ENCODE results near the gene ODAD4. TPM values are rescaled to one million over a fixed set of nuclear protein-coding genes. Genes with fewer than 3 reads are reported as not detected.
A peak's percentile ranks its signal among the peaks of the same experiment; 100 is the strongest.

The ODAD4 gene
- total RNA-seq, 1 donor from 2014 or later = 0.89 TPM

DNA sequence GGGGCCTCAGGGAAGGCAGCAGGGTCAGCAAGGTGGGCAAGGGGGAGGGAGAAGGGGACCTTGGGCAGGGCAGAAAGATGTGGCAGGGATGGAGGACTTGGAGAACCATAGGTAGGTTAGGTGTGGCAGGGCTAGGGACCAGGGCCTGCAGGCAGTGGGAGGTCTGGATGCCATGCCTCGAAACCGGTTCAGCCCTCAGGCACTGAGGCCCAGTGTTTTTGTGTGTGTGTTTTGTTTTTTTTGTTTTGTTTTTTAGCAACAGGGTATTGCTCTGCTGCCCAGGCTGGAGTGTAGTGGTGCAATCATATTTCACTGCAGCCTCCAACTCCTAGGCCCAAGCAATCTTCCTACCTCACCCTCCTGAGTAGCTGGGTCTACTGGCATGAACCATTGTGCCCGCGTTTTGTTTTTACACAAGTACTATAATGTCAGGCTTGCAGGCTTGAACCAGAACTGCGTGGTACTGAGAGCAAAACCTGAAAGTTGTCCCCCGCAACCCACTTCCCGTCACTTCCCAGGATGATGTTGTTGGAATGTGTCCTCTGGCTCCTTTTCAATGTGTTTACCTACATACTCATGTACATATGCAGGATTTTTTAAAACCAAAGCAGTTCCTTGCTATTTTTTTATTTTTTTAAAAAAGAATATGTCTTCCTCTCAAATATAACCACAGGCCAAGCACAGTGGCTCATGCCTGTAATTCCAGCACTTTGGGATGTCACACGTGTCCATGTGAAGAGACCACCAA lies 12.4 kb downstream of the ODAD4 start:
- no peak for DNase-seq

DNA sequence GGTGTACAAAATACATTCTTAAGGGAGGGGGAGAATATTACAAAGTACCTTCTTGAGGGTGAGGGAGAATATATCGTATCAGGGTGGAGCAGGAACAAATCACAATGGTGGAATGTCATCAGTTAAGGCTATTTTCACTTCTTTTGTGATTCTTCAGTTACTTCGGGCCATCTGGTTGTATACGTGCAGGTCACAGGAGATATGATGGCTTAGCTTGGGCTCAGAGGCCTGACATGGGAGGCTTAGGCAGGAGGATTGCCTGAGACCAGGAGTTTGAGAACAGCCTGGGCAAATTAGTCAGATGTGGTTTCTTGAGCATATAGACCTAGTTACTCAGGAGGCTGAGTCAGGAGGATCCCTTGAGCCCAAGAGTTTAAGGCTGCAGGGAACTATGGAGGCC lies 13.1 kb downstream of the ODAD4 start:
- no peak for DNase-seq

DNA sequence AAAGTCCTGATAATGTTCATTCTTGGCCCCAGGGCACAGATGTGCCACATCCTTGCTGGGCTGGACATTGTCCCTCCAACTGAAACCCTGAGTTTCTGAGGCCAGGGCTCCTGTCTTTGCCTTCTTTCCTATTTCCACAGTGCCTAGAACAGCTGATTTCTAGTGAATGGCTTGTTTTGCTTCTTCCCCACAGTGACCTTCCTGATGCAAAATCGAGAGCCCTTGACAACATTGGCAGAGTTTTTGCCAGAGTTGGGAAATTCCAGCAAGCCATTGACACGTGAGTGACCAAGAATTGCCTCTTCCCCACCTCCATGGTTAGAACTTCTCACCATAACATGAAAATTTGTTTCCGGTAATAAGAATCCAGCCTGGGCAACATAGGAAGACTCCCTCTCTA lies 14.5 kb downstream of the ODAD4 start:
- DNase-seq = no peak

DNA sequence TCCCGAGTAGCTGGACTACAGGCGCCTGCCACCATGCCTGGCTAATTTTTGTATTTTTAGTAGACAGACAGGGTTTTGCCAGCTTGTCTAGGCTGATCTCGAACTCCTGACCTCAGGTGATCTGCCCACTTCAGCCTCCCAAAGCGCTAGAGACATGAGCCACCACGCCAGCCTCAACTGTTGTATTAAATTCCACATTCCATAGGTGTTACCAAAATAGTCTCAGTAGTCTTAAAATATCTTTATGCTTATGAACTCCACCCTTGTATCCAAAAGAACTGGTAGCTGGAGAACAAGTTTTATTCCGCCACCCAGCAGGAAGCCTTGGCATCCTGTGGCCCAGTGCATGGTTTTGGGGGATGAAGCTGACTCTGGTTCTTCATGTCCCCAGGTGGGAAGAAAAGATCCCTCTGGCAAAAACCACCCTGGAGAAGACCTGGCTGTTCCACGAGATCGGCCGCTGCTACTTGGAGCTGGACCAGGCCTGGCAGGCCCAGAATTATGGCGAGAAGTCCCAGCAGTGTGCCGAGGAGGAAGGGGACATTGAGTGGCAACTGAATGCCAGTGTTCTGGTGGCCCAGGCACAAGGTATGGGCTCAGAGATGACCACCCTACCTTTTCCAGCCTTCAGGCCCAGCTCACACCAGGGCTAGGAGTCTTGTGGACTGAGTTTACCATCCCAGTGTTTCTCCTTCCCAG lies 18.5 kb downstream of the ODAD4 start:
- no peak for DNase-seq

DNA sequence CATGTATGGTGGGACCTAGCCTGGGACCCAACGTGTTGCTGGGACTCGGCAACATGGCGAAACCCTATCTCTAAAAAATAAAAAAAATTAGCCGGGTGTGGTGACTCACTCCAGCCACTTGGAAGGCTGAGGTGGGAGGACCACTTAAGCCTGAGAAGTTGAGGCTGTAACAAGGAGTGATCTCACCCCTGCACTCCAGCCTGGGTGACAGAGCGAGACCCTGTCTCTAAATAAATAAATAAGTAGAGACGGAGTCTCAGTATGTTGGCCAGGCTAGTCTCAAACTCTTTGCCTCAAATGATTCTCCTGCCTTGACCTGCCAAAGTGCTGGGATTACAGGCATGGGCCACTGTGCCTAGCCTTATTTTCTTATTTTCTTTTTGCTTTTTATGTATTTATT lies 26.1 kb downstream of the ODAD4 start:
- DNase-seq = no peak

DNA sequence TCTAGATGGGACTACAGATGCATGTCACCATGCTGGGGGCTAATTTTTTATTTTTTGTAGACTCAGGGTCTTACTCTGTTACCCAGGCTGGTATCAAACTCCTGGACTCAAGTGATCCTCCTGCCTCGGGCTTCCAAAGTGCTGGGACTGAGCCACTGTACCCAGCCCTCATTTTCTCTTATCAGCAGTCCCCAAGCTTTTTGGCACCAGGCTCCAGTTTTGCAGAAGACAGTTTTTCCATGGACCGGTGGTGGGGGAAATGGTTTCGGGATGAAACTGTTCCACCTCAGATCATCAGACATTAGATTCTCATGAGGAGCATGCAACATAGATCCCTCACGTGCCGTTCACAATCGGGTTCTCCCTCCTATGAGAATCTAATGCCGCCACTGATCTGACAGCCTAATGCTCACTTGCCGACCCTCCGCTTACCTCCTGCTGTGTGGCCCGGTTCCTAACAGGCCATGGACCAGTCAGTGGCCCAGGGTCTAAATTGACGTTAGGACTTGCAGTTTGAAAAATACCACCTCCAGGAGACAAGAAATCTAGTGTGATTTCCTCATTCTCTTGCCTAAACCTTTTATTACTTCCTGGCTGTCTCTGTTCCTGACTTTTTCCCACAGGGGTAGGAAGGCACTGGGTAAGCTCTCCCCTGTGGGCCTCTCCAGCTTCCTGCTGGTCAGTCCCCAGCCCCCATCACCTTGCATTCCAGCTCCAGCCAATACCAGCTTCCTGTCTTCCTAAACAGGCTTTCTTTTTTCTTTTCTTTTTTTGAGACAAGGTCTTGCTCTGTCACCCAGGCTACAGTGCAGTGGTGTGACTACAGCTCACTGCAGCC lies 26.8 kb downstream of the ODAD4 start:
- no peak for DNase-seq

DNA sequence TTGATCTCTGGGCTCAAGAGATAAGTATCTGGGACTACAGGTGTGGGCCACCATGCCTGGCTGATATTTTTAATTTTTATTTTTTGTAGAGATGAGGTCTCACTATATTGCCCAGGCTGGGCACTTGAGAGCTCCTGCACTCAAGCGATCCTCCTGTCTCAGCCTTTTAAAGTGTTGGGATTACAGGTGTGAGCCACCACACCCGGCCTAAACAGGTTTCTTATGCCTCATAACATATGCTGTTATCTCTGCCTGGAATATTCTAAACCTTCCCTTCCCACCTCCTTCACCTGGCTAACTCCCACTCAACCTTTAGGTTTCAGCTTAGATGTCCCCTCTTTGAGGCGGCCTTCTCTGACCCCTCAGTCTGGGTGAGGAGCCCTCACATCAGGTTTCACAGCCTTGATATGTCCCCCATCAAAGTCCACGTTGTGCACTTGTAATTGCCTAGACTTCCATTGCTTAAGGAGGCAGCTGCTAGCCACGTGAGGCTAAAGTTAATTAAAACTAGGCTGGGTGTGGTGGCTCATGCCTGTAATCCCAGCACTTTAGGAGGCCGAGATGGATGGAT lies 27.5 kb downstream of the ODAD4 start:
- DNase-seq = no peak

DNA sequence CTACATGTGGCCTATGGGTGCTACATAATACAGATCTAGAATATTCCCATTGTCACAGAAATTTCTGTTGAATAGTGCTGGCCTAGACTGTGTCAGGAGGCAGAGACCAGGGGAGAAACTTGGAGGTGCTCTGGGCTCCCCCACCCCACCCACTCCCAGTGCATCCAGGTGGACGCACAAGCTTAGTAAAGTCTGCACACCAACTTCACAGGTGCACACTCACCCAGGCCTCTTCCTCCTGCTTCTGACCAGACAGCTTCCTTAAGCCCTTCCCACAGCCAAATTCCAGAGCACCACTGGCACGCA lies 28.6 kb downstream of the ODAD4 start:
- DNase-seq = no peak

DNA sequence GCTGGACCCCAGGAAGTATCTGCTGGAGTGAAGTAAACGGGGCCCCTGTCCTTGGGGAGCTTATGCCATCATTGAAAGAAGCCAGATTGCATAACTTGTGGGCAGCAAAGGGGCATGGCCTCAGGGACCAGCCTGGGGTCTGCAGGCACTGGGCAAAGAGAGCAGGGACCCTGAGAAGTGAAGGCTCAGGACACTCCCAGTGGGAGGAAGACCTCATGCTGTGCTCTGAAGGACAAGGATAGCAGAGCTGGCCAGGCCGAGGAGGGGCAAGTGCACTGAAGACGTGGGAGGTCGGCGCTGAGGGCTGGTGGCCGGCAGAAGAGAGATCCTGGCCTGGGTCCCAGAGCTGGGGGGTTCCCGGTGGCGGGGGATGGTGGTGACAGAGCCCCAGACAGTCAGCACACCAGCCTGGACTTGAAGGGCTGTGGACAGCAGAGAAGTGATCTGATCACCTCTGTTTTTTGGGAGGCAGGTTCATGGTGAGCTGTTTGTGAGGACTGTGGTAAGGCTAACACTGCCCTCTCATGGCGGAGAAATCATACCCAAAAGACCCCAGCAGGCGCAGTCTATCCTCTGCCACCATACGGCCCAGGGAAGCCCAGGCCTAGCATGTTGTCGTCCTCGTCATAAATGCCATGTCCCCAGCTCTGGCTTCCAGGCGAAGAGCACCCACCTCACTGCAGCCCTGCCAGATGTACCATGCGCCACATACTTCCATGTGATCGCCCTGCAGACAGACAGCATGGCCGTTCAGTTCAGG lies 29.1 kb downstream of the ODAD4 start:
- no peak for DNase-seq

DNA sequence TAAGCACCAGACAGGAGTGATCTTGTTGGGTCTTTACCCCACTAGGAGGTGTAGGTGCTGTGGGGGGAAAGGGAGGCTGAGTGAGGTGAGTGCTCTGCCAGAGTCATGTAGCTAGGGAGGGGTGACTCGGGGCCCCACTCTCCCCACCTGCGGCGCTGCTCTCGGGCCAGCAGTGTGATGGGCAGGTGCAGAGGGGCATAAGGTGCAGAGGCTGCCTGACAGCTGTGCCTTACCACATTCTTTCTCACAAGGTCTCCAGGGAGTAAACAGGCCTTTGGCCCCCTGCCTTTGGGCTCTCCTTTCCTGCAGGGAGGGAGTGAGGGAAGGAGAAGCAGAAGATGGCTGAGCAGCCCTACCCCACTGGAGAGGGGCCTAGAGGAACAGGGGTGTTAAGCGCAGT lies 31.7 kb downstream of the ODAD4 start:
- DNase-seq = no peak

DNA sequence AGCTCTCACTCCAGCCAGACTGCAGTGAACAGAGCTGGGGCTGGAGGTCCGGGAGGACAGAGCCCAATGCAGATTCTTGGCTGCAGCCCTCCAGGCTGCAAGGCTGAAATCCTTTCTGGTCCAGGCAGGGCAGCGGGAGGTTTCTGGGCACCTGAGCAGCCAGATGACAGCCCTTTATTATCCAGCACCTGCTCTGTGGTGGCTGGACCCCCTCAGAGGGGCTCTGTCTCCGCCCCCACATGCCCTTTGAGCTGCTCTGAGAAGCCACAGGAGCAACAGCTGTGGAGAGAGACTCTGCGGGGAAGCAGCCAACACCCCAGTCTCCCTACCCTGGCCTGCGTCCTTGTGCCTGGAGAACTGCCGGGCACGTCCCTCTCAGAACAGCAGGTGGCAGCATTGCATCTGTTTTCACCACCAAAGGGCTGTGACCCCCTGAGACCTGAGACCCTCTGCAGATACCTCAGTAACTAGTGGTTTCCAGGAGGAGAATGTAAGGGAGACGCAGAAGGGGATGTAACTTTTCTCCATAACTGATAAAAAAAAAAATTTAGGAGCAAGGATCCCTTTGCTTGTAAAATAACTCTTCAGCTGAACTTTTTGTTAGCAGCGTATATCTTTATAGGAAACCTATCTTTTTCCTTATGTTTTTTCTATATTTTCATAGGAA lies 32.5 kb downstream of the ODAD4 start:
- DNase-seq = peak; percentile 36

DNA sequence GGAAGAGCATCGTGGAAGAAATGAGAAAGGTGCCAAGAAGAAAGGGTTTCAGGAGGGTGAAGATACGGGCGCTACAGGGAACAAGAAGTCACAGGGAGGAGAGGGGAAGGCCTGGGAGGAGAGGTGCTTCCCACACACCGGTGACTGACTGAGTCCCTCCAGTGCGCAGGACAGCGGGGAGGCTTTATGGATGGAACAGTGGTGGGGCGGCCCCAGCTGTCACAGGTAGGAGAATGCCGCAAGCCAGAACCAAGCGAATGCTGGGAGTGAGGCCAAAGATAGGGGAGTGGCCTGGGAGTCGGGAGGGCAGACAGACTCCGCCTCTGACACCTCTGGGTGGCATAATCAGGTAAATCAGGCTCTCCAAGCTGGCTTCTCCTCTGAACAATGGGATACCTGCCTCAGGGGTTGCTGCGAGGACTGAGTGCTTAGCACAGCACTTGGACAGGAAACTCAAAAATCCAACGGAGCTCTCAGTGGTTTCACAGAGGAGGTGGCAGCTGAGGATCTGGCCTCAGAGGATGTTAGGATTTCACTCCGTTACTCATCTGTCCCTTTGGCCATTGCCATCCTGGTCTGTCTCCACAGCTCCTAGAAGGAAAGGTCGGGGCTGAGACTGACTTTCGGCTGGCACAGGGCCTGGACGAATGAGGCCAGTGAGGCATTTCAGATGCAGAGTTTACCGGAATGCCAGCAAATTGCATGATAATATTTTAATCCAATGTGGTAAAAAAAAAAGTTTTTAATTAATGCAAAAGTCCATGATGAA lies 35.5 kb downstream of the ODAD4 start:
- DNase-seq = no peak

DNA sequence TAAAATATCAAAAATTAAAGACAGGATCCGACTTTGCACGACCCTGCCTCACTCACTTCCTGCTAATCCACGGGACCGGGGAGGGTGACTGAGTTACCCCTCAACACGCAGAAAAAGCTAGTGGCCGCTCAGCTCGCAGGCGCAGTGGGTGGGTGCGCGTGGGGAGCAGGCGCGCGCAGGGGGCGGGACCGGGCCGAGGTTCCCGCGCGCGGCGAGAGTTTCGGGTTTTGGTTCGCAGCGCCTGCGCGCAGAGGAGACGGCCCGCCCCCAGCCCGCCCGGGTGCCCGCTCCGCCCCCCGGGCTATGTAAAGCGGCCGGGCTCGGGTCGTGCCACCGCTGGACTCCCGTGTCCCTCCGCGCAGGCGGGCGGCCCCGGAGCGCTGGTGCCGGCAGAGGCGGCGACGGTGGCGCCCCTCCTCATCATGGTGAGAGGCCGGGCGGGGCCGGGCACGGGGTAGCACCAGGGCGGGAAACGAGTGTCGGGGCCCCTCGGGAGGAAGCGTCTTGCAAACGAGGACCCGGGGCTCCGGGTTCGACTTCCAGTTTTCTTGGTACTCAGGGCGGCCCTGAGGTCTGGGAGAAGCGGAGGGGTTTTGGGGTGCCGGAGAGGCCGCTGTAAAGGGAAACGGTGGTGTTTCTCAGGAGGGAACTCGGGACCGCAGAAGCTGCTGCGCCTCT lies 36.2 kb downstream of the ODAD4 start, which contains the start of gene CNP:
Gene CNP (plus strand): TSS at position 333 of the 678 bp plus-strand sequence. CDS start 90 bp downstream, at position 423.
- peak; percentile 74 for DNase-seq

DNA sequence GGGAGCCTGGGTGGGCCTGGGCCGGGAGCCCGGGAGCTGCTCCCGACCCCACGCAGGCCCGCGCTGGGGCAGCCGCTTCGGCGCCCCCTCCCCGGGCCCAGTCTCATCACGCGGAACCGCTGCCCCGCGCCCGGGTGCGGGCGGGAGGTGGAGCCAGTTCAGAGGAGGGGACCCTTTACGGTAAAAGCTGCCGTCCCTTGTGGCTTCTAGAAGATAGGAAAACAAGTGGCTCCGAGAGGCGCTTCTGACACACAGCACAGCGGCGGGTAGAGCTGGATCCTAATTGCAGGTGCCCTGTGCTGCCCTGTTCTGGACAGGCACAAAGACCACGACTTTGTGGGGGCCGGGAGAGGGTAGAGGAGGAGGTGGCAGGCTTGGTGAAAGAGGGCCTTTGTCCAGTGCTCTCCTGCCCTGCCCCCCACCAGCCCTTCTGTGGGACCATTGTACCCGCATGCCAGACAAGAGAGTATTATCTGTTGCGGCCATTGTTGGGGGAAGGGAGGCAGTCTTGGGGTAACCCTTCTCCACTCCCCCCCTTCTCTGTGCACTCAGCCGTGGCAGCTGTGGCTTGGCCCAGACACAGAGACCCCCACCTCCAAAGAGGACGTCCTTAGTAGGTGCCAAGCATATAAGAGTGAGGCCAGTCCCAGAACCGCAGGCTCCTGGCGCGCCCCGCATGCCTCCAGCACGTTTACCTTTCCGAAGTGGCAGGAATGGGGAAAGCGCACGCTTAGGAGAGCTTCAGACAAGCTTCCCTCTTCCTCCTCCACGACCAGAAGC lies 36.9 kb downstream of the ODAD4 start:
- DNase-seq = no peak

DNA sequence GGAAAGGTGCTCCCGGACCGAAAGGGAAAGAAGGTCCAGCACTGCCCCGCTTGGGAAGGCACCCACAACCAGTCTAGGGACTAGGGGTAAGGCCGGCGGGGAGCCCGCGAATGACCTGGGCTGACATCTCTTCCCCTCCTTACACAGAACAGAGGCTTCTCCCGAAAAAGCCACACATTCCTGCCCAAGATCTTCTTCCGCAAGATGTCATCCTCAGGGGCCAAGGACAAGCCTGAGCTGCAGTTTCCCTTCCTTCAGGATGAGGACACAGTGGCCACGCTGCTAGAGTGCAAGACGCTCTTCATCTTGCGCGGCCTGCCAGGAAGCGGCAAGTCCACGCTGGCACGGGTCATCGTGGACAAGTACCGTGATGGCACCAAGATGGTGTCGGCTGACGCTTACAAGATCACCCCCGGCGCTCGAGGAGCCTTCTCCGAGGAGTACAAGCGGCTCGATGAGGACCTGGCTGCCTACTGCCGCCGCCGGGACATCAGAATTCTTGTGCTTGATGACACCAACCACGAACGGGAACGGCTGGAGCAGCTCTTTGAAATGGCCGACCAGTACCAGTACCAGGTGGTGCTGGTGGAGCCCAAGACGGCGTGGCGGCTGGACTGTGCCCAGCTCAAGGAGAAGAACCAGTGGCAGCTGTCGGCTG lies 37.6 kb downstream of the ODAD4 start:
- DNase-seq = no peak

DNA sequence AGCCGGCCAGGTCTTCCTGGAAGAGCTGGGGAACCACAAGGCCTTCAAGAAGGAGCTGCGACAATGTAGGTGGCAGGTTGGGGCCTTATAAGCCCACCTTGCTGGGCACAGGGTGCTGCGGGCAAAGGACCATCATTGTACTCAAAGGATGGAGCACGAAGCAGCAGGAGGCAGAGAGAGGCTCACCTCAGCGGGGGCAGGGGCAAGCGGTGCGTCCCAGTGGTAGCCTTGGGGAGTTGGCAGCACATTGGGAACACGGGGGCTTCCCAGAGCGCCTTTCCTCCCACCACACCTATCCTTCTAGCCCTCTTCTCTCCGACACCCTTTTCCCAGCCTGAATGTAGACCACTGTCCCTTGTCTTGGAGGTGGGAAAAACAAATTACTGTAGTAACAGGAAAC lies 38.3 kb downstream of the ODAD4 start:
- no peak for DNase-seq

DNA sequence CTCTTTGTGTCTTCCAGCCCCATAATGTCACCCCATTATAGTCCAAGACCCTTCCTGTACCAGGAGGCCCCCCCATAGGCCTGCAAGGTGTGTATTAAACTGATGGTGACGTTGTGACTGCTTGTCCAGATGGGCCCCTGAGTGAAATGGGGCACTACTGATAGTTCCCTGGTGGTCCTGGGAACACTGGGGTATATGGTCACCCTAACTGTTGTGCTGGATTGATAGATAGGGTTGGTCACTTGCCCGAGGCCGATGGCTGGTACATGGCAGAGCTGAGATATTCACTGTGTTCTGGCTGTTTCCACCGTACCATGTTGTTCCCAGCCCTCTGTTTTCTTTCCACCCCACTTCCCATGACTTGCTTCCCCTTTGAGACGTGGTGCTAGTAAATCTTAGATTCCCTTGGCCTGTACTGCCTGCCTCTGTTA lies 40.5 kb downstream of the ODAD4 start:
- DNase-seq = no peak

DNA sequence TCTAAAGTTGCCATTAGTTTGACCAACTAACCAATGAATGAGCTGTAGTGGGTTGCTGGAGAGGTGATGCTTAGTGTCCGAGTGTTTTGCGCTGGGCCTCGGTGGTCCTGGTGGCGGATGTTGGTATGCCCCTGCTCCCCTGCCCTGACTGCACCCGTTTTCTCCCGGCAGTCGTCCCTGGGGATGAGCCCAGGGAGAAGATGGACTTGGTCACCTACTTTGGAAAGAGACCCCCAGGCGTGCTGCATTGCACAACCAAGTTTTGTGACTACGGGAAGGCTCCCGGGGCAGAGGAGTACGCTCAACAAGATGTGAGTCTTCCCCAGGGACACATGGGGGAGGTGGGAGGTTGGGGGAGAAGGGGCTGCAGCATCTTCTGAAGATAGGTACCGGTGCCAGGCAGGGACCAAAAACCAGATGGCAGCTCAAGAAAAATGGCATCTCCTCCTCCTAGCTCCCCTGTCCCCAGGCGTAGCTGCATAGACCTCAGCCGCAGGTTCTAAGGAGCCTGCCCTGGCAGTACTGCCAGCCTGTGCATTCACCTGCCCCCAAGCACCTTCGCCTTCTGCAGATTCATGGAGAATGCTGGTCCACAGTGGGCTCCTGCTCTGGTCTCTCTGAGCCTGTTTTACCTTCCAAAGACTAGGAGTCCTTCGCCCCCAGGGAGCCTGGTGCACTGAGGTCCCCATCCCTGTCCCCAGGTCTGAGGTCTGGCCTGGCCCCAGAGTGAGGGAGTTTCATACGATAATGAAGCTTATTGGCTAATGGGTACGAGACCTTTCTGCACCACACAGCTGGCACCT lies 41.5 kb downstream of the ODAD4 start:
- DNase-seq = no peak

Measured in skin of body (tissue), 2 donors.